HEK293 (cell line): Measurements from ENCODE around the gene ANAPC2.

ENCODE experiments used
- MEIS1 ChIP-seq: sonication (generic); formaldehyde crosslinking; IDR thresholded peaks from 2 replicates; pipeline ENCODE4 v1.8.1; 2022; ENCODE audit warnings: missing genetic modification reagents, mild to moderate bottlenecking, borderline replicate concordance
- SETDB1 ChIP-seq: IDR thresholded peaks from one replicate; pipeline ENCODE4 v1.6.1; 2017; ENCODE audit warnings: mild to moderate bottlenecking, low read length, moderate library complexity, mixed read lengths; ENCODE audit not compliant: insufficient read length
- ZBTB21 ChIP-seq: fragments of 450-650 bp; formaldehyde crosslinking; IDR thresholded peaks from 2 replicates; pipeline ENCODE4 v1.5.1; 2017; ENCODE audit warnings: missing biosample characterization, missing genetic modification characterization
- ZNF416 ChIP-seq: fragments of 450-650 bp; formaldehyde crosslinking; IDR thresholded peaks from 2 replicates; pipeline ENCODE4 v1.5.1; 2016; ENCODE audit warnings: missing biosample characterization, missing genetic modification characterization
- ZNF521 ChIP-seq: fragments of 450-650 bp; formaldehyde crosslinking; IDR thresholded peaks from 2 replicates; pipeline ENCODE4 v1.5.1; 2017; ENCODE audit warnings: missing biosample characterization, mild to moderate bottlenecking, missing genetic modification characterization
- ZNF530 ChIP-seq: fragments of 450-650 bp; formaldehyde crosslinking; IDR thresholded peaks from 2 replicates; pipeline ENCODE4 v1.5.1; 2016; ENCODE audit warnings: low read depth, missing biosample characterization, missing genetic modification characterization
- ZNF548 ChIP-seq: fragments of 450-650 bp; formaldehyde crosslinking; IDR thresholded peaks from 2 replicates; pipeline ENCODE4 v1.5.1; 2016; ENCODE audit warnings: missing biosample characterization, missing genetic modification characterization
- ZNF549 ChIP-seq: fragments of 450-650 bp; IDR thresholded peaks from 2 replicates; pipeline ENCODE4 v1.5.1; 2018; ENCODE audit warnings: missing biosample characterization, missing genetic modification characterization, mild to moderate bottlenecking, inconsistent platforms, moderate library complexity
- ZNF654 ChIP-seq: fragments of 450-650 bp; formaldehyde crosslinking; IDR thresholded peaks from 2 replicates; pipeline ENCODE4 v1.5.1; 2016; ENCODE audit warnings: low read depth, missing biosample characterization, missing genetic modification characterization
- ZNF785 ChIP-seq: fragments of 450-650 bp; formaldehyde crosslinking; IDR thresholded peaks from 2 replicates; pipeline ENCODE4 v1.5.1; 2016; ENCODE audit warnings: missing biosample characterization, missing genetic modification characterization
- TF ChIP-seq, protein P1 (sequence below): fragments of 450-650 bp; formaldehyde crosslinking; IDR thresholded peaks from 2 replicates; pipeline ENCODE4 v1.5.1; 2016; ENCODE audit warnings: missing biosample characterization, missing genetic modification characterization
- TF ChIP-seq, protein P2 (sequence below): fragments of 450-650 bp; formaldehyde crosslinking; IDR thresholded peaks from 2 replicates; pipeline ENCODE4 v1.5.1; 2016; ENCODE audit warnings: missing biosample characterization, missing genetic modification characterization

DNA sequence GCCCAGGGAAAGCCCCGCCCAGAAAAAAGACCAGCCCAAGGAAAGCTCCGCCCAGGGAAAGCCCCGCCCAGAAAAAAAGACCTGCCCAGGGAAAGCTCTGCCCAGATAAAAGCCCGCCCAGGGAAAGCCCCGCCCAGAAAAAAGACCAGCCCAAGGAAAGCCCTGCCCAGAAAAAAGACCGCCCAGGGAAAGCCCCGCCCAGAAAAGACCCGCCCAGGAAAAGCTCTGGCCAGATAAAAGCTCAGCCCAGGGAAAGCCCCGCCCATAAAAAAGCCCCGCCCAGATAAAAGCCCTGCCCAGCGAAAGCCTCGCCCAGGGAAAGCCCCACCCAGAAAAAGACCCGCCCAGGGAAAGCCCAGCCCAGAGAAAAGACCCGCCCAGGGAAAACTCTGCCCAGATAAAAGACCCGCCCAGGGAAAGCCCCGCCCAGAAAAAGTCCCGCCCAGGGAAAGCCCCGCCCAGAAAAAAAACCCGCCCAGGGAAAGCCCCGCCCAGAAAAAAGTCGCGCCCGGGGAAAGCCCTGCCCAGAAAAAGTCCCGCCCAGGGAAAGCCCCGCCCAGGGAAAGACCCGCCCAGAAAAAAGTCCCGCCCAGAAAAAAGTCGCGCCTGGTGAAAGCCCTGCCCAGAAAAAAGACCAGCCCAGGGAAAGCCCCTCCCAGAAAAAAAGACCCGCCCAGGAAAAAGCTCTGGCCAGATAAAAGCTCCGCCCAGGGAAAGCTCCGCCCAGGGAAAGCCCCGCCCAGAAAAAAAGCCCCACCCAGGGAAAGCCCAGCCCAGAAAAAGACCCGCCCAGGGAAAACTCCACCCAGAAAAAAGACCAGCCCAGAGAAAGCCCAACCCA is 37.5 kb downstream of the ANAPC2 start:
- TF ChIP-seq ZNF530 (tag by site-specific recombination): no peak
- TF ChIP-seq, protein P1, sequence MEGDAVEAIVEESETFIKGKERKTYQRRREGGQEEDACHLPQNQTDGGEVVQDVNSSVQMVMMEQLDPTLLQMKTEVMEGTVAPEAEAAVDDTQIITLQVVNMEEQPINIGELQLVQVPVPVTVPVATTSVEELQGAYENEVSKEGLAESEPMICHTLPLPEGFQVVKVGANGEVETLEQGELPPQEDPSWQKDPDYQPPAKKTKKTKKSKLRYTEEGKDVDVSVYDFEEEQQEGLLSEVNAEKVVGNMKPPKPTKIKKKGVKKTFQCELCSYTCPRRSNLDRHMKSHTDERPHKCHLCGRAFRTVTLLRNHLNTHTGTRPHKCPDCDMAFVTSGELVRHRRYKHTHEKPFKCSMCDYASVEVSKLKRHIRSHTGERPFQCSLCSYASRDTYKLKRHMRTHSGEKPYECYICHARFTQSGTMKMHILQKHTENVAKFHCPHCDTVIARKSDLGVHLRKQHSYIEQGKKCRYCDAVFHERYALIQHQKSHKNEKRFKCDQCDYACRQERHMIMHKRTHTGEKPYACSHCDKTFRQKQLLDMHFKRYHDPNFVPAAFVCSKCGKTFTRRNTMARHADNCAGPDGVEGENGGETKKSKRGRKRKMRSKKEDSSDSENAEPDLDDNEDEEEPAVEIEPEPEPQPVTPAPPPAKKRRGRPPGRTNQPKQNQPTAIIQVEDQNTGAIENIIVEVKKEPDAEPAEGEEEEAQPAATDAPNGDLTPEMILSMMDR (tag by site-specific recombination): no peak
- TF ChIP-seq ZNF521 (tag by site-specific recombination): no peak
- TF ChIP-seq, protein P2, sequence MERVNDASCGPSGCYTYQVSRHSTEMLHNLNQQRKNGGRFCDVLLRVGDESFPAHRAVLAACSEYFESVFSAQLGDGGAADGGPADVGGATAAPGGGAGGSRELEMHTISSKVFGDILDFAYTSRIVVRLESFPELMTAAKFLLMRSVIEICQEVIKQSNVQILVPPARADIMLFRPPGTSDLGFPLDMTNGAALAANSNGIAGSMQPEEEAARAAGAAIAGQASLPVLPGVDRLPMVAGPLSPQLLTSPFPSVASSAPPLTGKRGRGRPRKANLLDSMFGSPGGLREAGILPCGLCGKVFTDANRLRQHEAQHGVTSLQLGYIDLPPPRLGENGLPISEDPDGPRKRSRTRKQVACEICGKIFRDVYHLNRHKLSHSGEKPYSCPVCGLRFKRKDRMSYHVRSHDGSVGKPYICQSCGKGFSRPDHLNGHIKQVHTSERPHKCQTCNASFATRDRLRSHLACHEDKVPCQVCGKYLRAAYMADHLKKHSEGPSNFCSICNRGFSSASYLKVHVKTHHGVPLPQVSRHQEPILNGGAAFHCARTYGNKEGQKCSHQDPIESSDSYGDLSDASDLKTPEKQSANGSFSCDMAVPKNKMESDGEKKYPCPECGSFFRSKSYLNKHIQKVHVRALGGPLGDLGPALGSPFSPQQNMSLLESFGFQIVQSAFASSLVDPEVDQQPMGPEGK: peak; percentile 78
- no peak for TF ChIP-seq ZNF416 (tag by site-specific recombination)
- no peak for TF ChIP-seq ZBTB21
- no peak for TF ChIP-seq ZNF549 (tag by site-specific recombination)
- TF ChIP-seq ZNF654 (tag by site-specific recombination): no peak
- TF ChIP-seq SETDB1: no peak
- TF ChIP-seq MEIS1: no peak
- no peak for TF ChIP-seq ZNF548 (tag by site-specific recombination)
- no peak for TF ChIP-seq ZNF785
